WTC11 (cell line): ENCODE measurements around the gene RPL29.

ENCODE experiments used
- AFF4 ChIP-seq: sonication (generic); formaldehyde crosslinking; IDR thresholded peaks from 2 replicates; pipeline ENCODE4 v1.8.1; 2023; ENCODE audit warnings: mild to moderate bottlenecking, missing genetic modification reagents, borderline replicate concordance
- ATF2 ChIP-seq: sonication (generic); formaldehyde crosslinking; IDR thresholded peaks from 2 replicates; pipeline ENCODE4 v1.8.1; 2022; ENCODE audit warnings: low read depth, missing genetic modification reagents, borderline replicate concordance
- ATF3 ChIP-seq: sonication (generic); formaldehyde crosslinking; conservative IDR thresholded peaks from 2 replicates; pipeline ENCODE4 v1.8.1; 2022; ENCODE audit warnings: mild to moderate bottlenecking, missing genetic modification reagents
- ATF6 ChIP-seq: sonication (generic); formaldehyde crosslinking; IDR thresholded peaks from 2 replicates; pipeline ENCODE4 v1.8.1; 2023; ENCODE audit warnings: mild to moderate bottlenecking, missing genetic modification reagents
- CREM ChIP-seq: sonication (generic); formaldehyde crosslinking; IDR thresholded peaks from 2 replicates; pipeline ENCODE4 v1.8.1; 2022; ENCODE audit warnings: mild to moderate bottlenecking, missing genetic modification reagents, moderate library complexity
- CTCF ChIP-seq: fragments of 200-600 bp; IDR thresholded peaks from 2 replicates; pipeline ENCODE4 v1.8.0; 2022; ENCODE audit warnings: antibody characterized with exemption
- E2F4 ChIP-seq: sonication (generic); formaldehyde crosslinking; IDR thresholded peaks from 2 replicates; pipeline ENCODE4 v1.8.1; 2022; ENCODE audit warnings: low read depth, mild to moderate bottlenecking, moderate library complexity, missing genetic modification reagents, borderline replicate concordance
- ELF4 ChIP-seq: sonication (generic); formaldehyde crosslinking; IDR thresholded peaks from 2 replicates; pipeline ENCODE4 v1.8.1; 2022; ENCODE audit warnings: low read depth, mild to moderate bottlenecking, moderate library complexity, missing genetic modification reagents
- GABPB1 ChIP-seq: sonication (generic); formaldehyde crosslinking; IDR thresholded peaks from 2 replicates; pipeline ENCODE4 v1.8.1; 2023; ENCODE audit warnings: mild to moderate bottlenecking, missing genetic modification reagents
- NFATC4 ChIP-seq: fragments of 250-450 bp; sonication (Bioruptor Pico); IDR thresholded peaks from 2 replicates; pipeline ENCODE4 v1.9.0; 2021; ENCODE audit warnings: mild to moderate bottlenecking
- SP1 ChIP-seq: sonication (generic); formaldehyde crosslinking; conservative IDR thresholded peaks from 2 replicates; pipeline ENCODE4 v1.8.1; 2022; ENCODE audit warnings: missing genetic modification reagents
- USF2 ChIP-seq: sonication (generic); formaldehyde crosslinking; IDR thresholded peaks from 2 replicates; pipeline ENCODE4 v1.8.1; 2023; ENCODE audit warnings: mild to moderate bottlenecking, missing genetic modification reagents, moderate library complexity
- ZNF121 ChIP-seq: sonication (generic); formaldehyde crosslinking; IDR thresholded peaks from 2 replicates; pipeline ENCODE4 v1.8.0; 2023; ENCODE audit warnings: missing genetic modification reagents

GRCh38 chr3:51954713-51955112 lies 41.0 kb downstream of the RPL29 start:
- TF ChIP-seq NFATC4 (no peak), CTCF (no peak), ZNF121 (no peak), SP1 (CRISPR knock-in tag) (no peak), AFF4 (CRISPR knock-in tag) (no peak), CREM (no peak), GABPB1 (CRISPR knock-in tag) (no peak), ELF4 (no peak), USF2 (CRISPR knock-in tag) (no peak), ATF2 (CRISPR knock-in tag) (no peak), ATF3 (CRISPR knock-in tag) (no peak), E2F4 (CRISPR knock-in tag) (no peak), ATF6 (no peak)
